ENCODE data around the gene DRP2. TPM values are rescaled to one million over a fixed set of nuclear protein-coding genes. Genes with fewer than 3 reads are reported as not detected.

Gene DRP2
- total RNA-seq, 1 experiment from 2014 or later, result 0.04 TPM

DNA sequence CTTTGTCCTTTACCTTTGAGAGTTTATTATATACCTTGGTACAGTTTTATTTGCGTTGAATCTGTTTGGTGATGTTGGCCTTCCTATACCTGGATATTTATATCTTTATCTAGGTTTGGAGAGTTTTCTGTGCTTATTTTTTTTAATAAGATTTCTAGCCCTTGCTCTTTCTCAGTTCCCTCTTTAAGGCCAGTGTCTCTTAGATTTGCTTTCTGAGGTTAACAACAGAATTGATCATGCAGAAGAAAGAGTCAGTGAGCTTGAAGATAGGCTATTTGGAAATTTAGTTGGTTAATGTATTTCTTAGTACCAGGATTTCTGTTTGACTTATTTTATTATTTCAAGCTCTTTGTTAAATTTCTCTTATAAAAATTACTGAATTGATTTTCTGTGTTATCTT lies 84.2 kb downstream of the DRP2 start:
- Histone ChIP-seq H2BK20ac (ENCODE audit: low read depth, low read length, poor library complexity, severe bottlenecking) (no peak overlapping the region), H2AFZ (ENCODE audit: low read length) (no peak overlapping the region), H3K9ac (ENCODE audit: extremely low read depth, insufficient read length, low read length) (no peak overlapping the region), H2BK5ac (ENCODE audit: insufficient read length, low read length) (no peak overlapping the region), H3K79me2 (ENCODE audit: insufficient read depth, low read length) (no peaks in the 10 kb centered on the region), H3K14ac (ENCODE audit: insufficient read depth, low read length) (no peak overlapping the region), H2BK12ac (ENCODE audit: insufficient read length, low read depth, low read length) (no peak overlapping the region), H4K20me1 (ENCODE audit: control insufficient read depth, insufficient read depth, insufficient read length) (no peaks in the 10 kb centered on the region), H4K5ac (ENCODE audit: insufficient read length, low read depth, low read length) (no peak overlapping the region), H3K27me3 (ENCODE audit: insufficient read depth, low read length) (no peaks in the 10 kb centered on the region), H3K23me2 (ENCODE audit: insufficient read length, low read depth, low read length, poor library complexity, severe bottlenecking) (no peaks in the 10 kb centered on the region), H4K91ac (ENCODE audit: insufficient read length, low read depth, low read length) (no peak overlapping the region), H3K4me2 (ENCODE audit: insufficient read depth, insufficient read length, low read length) (no peak overlapping the region), H2AK5ac (ENCODE audit: insufficient read length, low read length) (no peak overlapping the region), H3K79me1 (ENCODE audit: insufficient read depth, low read depth, low read length, poor library complexity, severe bottlenecking) (no peaks in the 10 kb centered on the region), H3K4me1 (ENCODE audit: insufficient read depth, low read length) (no peaks in the 10 kb centered on the region), H3K18ac (ENCODE audit: insufficient read length, low read depth, low read length) (no peak overlapping the region), H3K27ac (ENCODE audit: insufficient read length, low read depth, low read length) (no peak overlapping the region), H2BK120ac (ENCODE audit: low read depth, low read length, poor library complexity, severe bottlenecking) (no peak overlapping the region), H4K8ac (replicated peaks; ENCODE audit: insufficient read length, low read depth, low read length) (no peak overlapping the region), H3K23ac (ENCODE audit: insufficient read length, low read depth, low read length) (no peak overlapping the region), H3T11ph (ENCODE audit: low read length) (no peak overlapping the region), H3K9me3 (ENCODE audit: control insufficient read depth, low read depth, low read length) (peaks cover 10% of the 10 kb centered on the region), H3K4ac (ENCODE audit: low read depth, low read length) (no peak overlapping the region), H3K56ac (ENCODE audit: insufficient read length, low read depth, low read length) (no peak overlapping the region), H2BK15ac (ENCODE audit: low read depth, low read length) (no peak overlapping the region)
- Mint-ChIP-seq H3K9me3 (peaks cover 60 to 64% of the 10 kb centered on the region in 2 experiments), H3K27ac (no peak overlapping the region), H3K27me3 (ENCODE audit: low read depth) (peaks cover 2% of the 10 kb centered on the region), H3K36me3 (ENCODE audit: insufficient read depth in 1 of 3, low read depth in 3 of 3) (no peaks in the 10 kb centered on the region; a peak in 1 of 7 replicates), H3K4me1 (no peaks in the 10 kb centered on the region), H3K4me3 (no peak overlapping the region)
- DNase-seq, result no peak
- WGBS (ENCODE audit: extremely low coverage, insufficient read length, low lambda C conversion rate), result no CpG with 5 or more reads among the region's 1 CpG
- TF ChIP-seq, protein P1, sequence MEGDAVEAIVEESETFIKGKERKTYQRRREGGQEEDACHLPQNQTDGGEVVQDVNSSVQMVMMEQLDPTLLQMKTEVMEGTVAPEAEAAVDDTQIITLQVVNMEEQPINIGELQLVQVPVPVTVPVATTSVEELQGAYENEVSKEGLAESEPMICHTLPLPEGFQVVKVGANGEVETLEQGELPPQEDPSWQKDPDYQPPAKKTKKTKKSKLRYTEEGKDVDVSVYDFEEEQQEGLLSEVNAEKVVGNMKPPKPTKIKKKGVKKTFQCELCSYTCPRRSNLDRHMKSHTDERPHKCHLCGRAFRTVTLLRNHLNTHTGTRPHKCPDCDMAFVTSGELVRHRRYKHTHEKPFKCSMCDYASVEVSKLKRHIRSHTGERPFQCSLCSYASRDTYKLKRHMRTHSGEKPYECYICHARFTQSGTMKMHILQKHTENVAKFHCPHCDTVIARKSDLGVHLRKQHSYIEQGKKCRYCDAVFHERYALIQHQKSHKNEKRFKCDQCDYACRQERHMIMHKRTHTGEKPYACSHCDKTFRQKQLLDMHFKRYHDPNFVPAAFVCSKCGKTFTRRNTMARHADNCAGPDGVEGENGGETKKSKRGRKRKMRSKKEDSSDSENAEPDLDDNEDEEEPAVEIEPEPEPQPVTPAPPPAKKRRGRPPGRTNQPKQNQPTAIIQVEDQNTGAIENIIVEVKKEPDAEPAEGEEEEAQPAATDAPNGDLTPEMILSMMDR (conservative IDR thresholded peaks at IDR 0.05), result no peak

Other genes starting within 250 kb of the DRP2 start
- 13.7 and 16.0 TPM in 2 replicates for gene TRMT2B, start 167.7 kb upstream of the DRP2 start, total RNA-seq (2021)
- 3.2 and 4.3 TPM in 2 replicates for gene TMEM35A, start 140.9 kb upstream of the DRP2 start, total RNA-seq (2021)
- 19.4 and 20.0 TPM in 2 replicates for gene CENPI, start 121.6 kb upstream of the DRP2 start, total RNA-seq (2021)
- gene TAF7L, start 71.5 kb downstream of the DRP2 start, total RNA-seq (2021), result not detected in 2 replicates
- 38.9 and 40.2 TPM in 2 replicates for gene TIMM8A, start 129.0 kb downstream of the DRP2 start, total RNA-seq (2021)
- gene BTK, start 166.4 kb downstream of the DRP2 start, total RNA-seq (2021), result 0.09 and 0.35 TPM in 2 replicates
- gene RPL36A, start 171.2 kb downstream of the DRP2 start, total RNA-seq (2021), result 411 and 428 TPM in 2 replicates
- gene GLA, start 188.1 kb downstream of the DRP2 start, total RNA-seq (2021), result 40.3 and 41.9 TPM in 2 replicates
- 60.2 and 63.2 TPM in 2 replicates for gene HNRNPH2, start 188.4 kb downstream of the DRP2 start, total RNA-seq (2021)

All from H9 (cell line).